ENCODE results near the gene CSTPP1. TPM values are rescaled to one million over a fixed set of nuclear protein-coding genes. Genes with fewer than 3 reads are reported as not detected.
"Not testable (repeated sequence)": the region's sequence is repeated elsewhere in the genome, so short reads cannot be mapped to it uniquely, and the experiment has no call there.

Gene CSTPP1
- polyA plus RNA-seq, 1 experiment: 48.7 TPM

DNA sequence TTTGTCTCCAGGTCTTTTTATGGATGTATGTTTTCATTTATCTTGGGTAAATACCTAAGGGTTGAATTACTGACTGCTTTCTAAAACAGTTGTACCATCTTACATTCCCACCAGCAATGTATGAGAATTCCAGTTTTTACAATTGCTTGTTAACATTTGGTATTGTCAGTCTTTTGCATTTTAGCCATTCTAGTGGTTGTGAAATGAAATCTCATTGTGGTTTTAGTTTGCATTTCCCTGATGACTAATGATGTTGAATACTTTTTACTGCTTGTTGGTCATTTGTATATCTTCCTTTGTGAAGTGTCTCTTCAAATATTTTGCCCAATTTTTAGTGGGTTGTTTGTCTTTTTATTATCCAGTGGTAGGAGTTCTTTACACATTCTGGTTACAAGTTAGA lies 147.4 kb downstream of the CSTPP1 start:
- Histone ChIP-seq H3K27me3 (ENCODE audit: control insufficient read depth, insufficient read depth, low read length) (no peaks in the 10 kb centered on the region), H3K4me3 (ENCODE audit: low read depth, low read length) (no peak overlapping the region), H3K36me3 (ENCODE audit: control insufficient read depth, insufficient read depth, low read length) (no peaks in the 10 kb centered on the region)
- DNase-seq (ENCODE audit: low read depth): peak; percentile 86
- ChIA-PET POLR2A (no interaction called here), CTCF (no interaction called here)
- TF ChIP-seq, protein P1, sequence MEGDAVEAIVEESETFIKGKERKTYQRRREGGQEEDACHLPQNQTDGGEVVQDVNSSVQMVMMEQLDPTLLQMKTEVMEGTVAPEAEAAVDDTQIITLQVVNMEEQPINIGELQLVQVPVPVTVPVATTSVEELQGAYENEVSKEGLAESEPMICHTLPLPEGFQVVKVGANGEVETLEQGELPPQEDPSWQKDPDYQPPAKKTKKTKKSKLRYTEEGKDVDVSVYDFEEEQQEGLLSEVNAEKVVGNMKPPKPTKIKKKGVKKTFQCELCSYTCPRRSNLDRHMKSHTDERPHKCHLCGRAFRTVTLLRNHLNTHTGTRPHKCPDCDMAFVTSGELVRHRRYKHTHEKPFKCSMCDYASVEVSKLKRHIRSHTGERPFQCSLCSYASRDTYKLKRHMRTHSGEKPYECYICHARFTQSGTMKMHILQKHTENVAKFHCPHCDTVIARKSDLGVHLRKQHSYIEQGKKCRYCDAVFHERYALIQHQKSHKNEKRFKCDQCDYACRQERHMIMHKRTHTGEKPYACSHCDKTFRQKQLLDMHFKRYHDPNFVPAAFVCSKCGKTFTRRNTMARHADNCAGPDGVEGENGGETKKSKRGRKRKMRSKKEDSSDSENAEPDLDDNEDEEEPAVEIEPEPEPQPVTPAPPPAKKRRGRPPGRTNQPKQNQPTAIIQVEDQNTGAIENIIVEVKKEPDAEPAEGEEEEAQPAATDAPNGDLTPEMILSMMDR (IDR thresholded peaks at IDR 0.05; ENCODE audit: insufficient read depth, low read depth, low read length): no peak

DNA sequence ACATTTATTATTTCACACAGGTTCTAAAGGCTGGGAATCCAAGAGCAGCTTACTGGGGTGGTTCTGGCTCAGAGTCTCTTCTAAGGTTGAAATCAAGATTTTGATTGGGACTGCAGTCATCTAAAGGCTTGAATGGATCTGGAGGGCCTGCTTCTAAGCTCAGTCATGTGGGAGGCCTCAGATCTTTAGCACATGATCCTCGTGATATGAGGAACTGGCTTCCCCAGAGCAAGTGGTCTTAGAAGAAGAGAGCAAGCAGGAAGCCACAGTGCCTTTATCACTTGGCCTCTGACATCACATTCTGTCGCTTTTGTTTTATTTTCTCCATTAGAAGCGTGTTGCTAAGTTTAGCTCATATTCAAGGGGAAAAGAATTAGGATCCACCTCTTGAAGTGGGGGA lies 151.2 kb downstream of the CSTPP1 start:
- CTCF ChIA-PET: interaction anchor here (0.6 to 1.8 kb wide), 5 partner anchors 12 to 188 kb away, joined by 3 to 5 read pairs (median 3); no protein-coding TSS in a partner anchor
- DNase-seq (ENCODE audit: low read depth): no peak
- POLR2A ChIA-PET: no interaction called here
- Histone ChIP-seq H3K36me3 (ENCODE audit: control insufficient read depth, insufficient read depth, low read length) (no peaks in the 10 kb centered on the region), H3K4me3 (ENCODE audit: low read depth, low read length) (no peak overlapping the region), H3K27me3 (ENCODE audit: control insufficient read depth, insufficient read depth, low read length) (no peaks in the 10 kb centered on the region)
- TF ChIP-seq, protein P1 (IDR thresholded peaks at IDR 0.05; ENCODE audit: insufficient read depth, low read depth, low read length): no peak

DNA sequence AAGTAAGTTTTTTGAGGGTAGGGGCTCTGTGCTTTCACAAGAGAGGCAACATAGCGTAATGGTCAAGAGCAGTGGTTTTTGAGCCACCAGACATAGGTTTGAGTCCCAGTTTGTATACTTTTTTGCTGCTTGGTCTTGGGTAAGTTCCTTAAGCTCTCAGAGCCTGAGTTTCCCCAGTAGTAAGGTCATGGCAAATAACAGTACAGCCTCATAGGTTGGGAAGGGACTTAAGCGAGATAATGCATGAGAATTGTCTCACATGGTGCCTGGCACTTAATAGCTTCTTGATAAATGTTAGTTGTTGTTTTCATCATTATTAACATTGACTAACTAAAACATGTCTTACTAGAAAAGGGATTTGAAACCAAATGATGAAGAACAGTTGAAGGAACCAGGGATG lies 157.0 kb downstream of the CSTPP1 start:
- TF ChIP-seq, protein P1 (IDR thresholded peaks at IDR 0.05; ENCODE audit: insufficient read depth, low read depth, low read length): no peak
- CTCF ChIA-PET: interaction anchor here (0.5 to 0.7 kb wide), 2 partner anchors 10 to 378 kb away, joined by 3 to 4 read pairs; no protein-coding TSS in a partner anchor
- POLR2A ChIA-PET: no interaction called here

DNA sequence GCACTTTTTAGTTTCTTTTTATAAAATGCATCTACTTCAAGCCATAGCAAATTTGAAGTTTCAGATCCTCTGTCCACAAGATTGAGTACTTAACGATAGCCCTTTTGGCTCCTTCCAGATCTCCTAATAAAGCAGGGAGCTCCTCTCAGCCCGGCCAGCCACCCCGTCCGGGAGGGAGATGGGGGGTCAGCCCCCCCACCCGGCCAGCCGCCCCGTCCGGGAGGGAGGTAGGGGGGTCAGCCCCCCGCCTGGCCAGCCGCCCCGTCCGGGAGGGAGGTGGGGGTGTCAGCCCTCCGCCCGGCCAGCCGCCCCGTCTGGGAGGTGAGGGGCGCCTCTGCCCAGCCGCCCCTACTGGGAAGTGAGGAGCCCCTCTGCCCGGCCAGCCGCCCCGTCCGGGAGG lies 160.3 kb downstream of the CSTPP1 start:
- H3K36me3 ChIP-seq (ENCODE audit: control insufficient read depth, insufficient read depth, low read length); POLR2A ChIA-PET; DNase-seq (ENCODE audit: low read depth); H3K4me3 ChIP-seq (ENCODE audit: low read depth, low read length); H3K27me3 ChIP-seq (ENCODE audit: control insufficient read depth, insufficient read depth, low read length): not testable (repeated sequence)
- CTCF ChIA-PET: interaction anchor here (0.6 kb wide), 1 partner anchor 78 kb away, joined by 3 read pairs; no protein-coding TSS in a partner anchor

More for the DNA sequence above, 157.0 kb downstream of the CSTPP1 start:
- Histone ChIP-seq H3K4me3 (ENCODE audit: low read depth, low read length) (no peak overlapping the region), H3K36me3 (ENCODE audit: control insufficient read depth, insufficient read depth, low read length) (no peaks in the 10 kb centered on the region), H3K27me3 (ENCODE audit: control insufficient read depth, insufficient read depth, low read length) (no peaks in the 10 kb centered on the region)
- DNase-seq (ENCODE audit: low read depth): no peak

DNA sequence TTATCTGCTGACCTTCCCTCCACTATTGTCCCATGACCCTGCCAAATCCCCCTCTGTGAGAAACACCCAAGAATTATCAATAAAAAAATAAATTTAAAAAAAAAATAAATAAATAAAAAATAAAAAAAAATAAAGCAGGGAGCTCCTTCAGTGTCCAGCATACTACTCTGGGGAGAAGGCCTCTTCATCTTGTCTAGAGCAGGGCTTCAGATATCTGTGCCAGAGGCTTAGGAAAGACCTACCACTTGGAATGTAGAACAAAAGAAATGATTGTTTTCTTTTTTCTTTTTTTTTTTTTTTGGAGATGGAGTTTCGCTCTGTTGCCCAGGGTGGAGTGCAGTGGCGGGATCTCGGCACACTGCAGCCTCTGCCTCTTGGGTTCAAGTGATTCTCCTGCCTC lies 161.7 kb downstream of the CSTPP1 start:
- DNase-seq (ENCODE audit: low read depth); H3K4me3 ChIP-seq (ENCODE audit: low read depth, low read length); CTCF ChIA-PET; POLR2A ChIA-PET; H3K36me3 ChIP-seq (ENCODE audit: control insufficient read depth, insufficient read depth, low read length); H3K27me3 ChIP-seq (ENCODE audit: control insufficient read depth, insufficient read depth, low read length): not testable (repeated sequence)

DNA sequence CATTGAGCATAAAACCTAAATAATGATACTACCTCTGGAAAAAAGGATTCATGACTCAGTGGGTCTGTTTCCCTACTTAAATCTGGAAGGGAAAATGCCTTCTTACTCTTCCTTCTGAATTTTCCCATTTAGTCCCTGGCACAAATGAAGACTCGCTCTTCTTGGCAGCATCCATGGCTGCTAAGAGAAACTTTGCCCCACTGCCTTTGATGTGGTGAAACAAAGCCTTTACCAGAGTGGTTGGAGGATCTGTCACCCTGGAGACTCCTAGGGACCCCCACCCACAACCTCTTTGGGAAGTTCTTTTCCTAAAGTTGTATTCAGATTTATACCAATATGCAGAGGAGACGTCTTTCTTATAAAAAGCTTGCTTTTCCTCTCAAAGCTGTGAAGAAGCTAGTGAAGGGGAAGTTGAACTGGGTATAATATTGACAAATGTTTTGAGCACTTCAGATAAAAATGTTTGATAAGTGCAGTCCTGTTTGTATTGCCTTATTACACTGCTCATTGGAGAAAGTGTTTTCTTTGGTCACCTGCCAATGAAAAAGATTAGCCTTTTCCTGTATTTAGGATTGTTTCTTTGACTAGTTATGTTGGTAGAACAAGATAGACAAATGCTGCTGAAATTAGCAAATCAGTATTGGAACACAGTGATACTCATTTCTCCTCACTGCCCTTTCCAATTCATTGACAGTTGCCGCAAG lies 162.8 kb downstream of the CSTPP1 start:
- POLR2A ChIA-PET: no interaction called here
- CTCF ChIA-PET: interaction anchor here (1.0 kb wide), 1 partner anchor 63 kb away, joined by 3 read pairs; no protein-coding TSS in a partner anchor
- Histone ChIP-seq H3K27me3 (ENCODE audit: control insufficient read depth, insufficient read depth, low read length) (no peaks in the 10 kb centered on the region), H3K4me3 (ENCODE audit: low read depth, low read length) (no peak overlapping the region), H3K36me3 (ENCODE audit: control insufficient read depth, insufficient read depth, low read length) (no peaks in the 10 kb centered on the region)
- TF ChIP-seq, protein P1 (IDR thresholded peaks at IDR 0.05; ENCODE audit: insufficient read depth, low read depth, low read length): no peak
- DNase-seq (ENCODE audit: low read depth): no peak
